Glomerular visceral epithelial cell (primary cell): Measurements from ENCODE around the gene DPEP1.
A peak's percentile ranks its signal among the peaks of the same experiment; 100 is the strongest.
"Not testable (repeated sequence)": the region's sequence is repeated elsewhere in the genome, so short reads cannot be mapped to it uniquely, and the experiment has no call there.

ENCODE experiments used
- DNase-seq: peaks from one replicate; pipeline ENCODE4 v3.0.0-alpha.2; 2016; ENCODE audit errors: extremely low spot score

DPEP1 gene

DNA sequence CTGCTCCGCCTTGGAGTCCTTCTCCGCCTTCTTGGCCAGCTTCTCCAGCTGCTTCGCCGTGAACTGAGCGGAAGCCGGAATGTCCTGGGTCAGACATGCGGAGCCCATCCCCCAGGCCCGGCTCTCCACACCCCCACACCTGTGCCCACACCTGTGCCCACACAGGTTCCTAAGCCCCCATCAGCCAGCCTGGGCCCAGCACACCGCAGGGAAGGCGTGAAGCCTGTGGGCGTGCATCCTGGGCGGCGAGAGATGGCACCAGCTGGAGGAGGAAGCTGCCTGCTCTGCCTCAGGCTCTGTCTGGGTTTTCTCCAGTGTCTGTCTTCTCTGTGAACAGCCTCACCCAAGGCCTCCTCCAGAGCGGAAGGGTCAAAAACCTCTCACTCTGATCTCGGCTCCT is 38.1 kb downstream of the DPEP1 start:
- DNase-seq: no peak

DNA sequence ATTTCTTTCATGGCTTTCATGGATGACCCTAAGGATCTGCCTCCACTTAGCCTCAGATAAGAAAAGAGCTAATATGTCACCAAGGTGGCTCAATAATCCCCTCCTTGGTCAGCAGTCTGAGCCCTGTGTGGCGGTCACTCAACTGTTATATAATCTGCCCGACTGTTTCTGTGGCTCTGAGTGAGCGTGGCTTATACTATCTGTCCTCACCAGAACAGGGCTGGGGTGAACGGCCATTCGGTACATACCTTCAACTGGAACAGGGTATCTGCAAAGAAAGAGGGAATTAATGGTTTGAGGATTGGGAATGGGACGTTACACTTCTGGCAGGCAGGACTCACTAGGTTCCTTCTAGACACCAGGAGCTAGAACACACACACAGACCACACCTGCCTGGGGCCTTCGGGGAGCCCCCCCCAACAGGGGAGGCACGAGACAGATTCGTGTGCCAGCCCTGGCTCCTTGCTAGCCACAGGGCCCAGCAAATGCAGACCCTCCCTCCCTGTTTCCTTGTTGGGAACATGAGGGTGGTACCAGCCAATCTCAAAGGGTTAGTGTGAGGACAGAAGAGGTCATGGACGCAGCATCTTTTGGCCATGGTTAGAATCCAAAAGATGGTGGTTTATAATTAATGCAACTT is 40.3 kb downstream of the DPEP1 start:
- no peak for DNase-seq

DNA sequence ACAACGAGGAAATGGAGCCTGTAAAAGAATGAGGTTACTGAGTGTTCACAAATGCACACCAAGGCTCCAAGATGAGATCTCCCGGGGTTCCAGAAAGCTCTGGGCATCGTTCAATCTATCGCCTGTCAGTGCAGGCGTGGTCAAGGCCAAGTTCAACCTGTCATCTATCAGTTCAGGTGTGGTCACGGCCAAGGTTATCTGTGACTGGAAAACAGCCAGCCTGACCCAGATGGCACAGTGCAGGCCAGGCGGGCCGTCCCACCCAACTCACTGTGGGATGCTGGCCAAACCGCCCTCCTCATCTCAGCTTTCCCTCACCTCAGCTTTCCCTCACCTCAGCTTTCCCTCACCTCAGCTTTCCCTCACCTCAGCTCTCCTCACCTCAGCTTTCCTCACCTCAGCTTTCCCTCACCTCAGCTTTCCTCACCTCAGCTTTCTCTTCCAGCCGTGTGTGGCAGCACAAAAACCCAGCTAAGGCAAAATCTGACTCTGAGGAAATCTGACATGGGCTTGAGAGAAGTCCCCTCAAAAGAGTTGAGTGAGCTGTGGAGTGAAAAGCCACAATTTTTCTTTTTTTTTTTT is 41.7 kb downstream of the DPEP1 start:
- DNase-seq: no peak

- DNase-seq: no peak
Measured at GRCh38 chr16:89656435-89657121, 43.1 kb downstream of the DPEP1 start.

DNA sequence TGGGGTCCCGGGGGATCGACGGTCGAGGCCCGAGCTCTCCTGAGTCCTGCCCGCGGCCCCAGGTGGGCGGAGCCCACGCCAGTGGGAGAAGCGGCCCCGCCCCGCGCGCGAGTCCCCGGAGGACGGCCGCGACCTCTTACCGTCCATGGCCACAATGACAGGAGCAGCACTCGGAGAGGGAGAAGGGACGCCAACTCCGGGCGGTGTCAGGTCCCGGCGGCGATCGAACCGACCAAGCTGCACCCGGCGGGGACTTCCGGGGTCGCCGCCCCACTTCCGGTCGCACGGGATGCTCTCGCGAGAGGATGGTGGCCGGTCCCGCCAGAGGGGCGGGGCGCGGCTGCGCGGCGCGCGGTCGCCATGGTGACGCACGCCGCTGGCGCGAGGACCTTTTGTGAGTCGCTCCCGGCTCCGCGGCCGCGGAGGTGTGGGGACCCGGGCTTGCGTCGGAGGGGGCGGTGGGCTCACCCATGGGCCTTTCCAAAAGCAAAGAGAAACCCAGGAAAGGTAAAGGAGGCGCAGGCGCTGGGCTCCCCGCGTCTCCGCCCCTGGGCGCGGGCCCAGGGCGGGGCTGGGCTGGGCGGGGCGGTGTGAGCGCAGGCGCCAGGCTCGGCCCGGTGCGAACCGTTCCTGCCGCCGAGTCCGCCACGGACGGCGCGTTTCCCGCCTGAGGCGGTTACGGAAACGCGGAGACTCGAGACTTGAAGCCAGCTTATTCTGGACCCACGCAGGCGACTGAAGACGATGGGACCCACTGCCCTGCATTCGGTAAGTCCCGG is 44.2 kb downstream of the DPEP1 start, which contains the start of the genes CHMP1A and SPATA33:
TSS of gene CHMP1A (minus strand) at position 267 of the 779 bp plus-strand sequence. CDS start at position 147, 120 bp downstream.
TSS of gene SPATA33 (plus strand) at position 395 of the 779 bp plus-strand sequence. CDS start at position 471, 76 bp downstream.
- peak; percentile 86 for DNase-seq

DNA sequence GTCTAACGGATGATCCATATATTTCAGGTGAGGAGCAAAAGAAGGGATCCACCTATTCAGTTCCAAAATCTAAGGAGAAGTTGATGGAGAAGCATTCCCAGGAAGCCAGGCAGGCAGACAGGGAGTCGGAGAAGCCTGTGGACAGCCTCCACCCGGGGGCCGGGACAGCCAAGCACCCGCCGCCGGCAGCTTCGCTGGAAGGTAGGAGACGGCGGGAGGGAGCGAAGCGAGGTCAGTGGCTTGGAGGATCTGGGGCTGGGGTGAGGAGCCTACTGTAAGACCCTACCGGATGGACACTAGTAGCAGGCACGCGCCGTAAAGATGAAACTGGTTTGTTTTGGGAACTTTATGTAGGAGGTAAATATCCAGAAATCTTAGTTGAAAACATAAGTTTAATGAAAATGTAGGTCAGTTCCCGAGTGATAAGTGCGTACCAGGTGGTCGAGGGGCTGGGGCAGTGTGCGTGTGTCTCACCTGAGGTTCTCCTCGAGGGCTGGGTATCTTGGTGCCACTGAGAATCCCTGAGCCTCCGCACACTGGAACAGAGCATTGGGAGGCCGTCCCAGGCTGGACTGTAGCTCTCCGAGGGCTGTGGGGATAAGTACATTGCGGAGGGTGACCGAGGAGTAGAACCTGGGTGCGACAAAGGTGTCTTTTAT is 44.9 kb downstream of the DPEP1 start:
- DNase-seq: peak; percentile 24

DNA sequence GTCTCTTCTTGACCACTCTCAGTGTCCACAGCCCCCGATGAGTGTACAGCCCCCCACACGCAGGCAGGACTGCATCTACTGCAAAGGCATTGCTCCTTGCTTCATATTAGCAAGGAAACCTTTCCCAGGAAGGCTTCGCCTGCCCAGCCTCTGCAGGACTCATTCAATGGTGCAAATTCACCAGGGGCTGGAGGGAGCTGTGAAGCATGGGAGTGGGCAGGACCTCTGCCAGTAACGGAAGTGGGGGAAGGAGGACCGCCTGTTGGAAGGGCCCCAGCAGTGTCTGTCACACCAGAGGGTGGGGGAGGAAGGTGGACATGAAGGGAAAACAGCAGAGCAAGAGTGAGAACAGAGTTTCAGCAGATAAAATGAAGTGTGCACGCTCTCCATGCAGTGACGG is 46.7 kb downstream of the DPEP1 start:
- DNase-seq: no peak

GRCh38 chr16:89661215-89661614 is 47.8 kb downstream of the DPEP1 start:
- no peak for DNase-seq

DNA sequence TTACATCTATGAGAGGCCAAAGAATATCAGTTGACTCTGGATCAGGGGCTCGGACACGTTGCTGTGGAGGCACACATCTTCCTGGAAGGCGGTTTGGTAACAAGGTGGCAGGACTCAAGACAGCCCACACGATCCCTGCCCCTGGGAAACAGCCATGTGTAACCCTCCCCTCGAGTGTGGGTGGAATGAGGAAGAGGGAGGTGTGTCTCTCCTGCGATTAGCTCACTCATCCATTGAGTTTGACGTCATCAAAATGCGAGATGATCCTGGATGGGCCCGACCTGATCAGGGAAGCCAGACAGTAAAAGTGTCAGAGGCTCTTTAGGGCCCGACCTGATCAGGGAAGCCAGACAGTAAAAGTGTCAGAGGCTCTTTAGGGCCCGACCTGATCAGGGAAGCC is 50.8 kb downstream of the DPEP1 start:
- not testable (repeated sequence) for DNase-seq

- DNase-seq: not testable (repeated sequence)
Measured at GRCh38 chr16:89667000-89667399, 53.6 kb downstream of the DPEP1 start.

DNA sequence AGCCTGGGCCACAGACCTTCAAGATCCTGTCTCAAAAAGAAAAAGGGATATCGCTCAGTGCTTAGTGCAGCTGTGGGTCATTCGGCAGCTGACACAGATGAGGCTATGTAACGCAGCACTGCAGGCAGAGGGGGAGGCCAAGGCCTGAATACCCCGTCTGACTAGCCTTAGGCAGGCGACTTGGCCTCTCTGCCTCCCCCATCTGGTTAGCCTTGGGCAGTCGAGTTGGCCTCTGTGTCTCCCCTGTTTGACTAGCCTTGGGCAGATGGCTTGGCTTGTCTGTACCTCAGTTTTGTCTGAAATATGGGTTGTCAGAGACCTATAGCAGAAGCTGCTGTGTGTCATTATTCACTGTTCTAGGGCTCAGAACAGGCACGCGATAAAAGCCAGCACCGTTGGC is 54.2 kb downstream of the DPEP1 start:
- no peak for DNase-seq

- no peak for DNase-seq
Measured at GRCh38 chr16:89668790-89669158, 55.3 kb downstream of the DPEP1 start.

DNA sequence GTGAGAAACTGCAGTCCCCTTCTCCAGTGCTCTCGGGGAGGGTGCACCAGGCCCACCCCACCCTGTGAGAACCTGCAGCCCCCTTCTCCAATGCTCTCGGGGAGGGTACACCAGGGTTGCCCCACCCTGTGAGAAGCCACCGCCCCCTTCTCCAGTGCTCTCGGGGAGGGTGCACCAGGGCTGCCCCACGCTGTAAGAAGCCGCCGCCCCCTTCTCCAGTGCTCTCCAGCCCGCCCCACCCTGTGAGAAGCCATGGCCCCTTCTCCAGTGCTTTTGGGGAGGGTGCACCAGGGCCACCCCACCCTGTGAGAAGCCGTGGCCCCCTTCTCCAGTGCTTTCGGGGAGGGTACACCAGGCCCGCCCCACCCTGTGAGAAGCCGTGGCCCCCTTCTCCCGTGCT is 56.3 kb downstream of the DPEP1 start:
- no peak for DNase-seq

DNA sequence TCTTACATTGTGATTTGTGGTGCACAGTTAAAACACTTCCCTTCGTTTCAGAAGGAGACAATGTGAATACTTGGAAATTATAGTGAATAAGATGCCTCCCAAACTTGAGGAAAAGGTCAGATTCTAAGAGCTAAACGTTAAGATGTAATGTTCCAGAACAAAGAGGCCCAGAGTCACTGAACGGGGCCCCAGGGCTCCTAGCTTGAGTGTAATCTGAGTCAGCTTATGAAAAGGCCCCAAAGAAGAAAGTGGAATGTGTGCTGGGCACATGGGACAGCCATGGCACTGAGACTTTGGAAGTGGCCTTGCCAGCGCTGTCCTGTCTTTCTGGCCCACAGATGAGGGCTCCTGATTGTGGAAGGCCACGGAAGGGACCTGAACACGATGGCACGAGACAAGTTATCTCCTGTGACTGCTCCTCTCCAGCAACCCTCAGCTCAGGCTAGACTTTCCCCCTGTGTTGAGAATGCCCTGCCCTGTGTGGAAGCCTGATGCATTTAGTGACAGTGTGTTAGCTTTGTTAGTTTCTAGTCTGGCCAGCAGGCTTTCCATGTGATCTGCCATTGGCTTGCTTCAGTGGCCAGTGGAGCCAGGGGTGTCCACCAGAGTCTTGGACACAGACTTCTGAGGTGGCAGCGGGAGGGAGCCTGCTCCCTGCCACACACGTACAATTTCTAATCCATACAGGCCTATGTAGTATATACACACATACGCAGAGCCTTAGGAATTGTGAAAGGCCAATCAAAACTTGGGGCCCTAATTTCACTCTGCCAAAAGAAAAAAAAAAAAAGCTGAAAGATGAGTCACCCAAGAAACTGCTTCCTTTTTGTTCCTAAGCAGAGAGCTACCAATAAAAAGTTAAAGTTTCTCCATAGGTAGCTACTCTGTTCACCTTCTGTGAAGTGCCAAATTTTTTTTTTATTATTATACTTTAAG is 57.3 kb downstream of the DPEP1 start:
- no peak for DNase-seq

DNA sequence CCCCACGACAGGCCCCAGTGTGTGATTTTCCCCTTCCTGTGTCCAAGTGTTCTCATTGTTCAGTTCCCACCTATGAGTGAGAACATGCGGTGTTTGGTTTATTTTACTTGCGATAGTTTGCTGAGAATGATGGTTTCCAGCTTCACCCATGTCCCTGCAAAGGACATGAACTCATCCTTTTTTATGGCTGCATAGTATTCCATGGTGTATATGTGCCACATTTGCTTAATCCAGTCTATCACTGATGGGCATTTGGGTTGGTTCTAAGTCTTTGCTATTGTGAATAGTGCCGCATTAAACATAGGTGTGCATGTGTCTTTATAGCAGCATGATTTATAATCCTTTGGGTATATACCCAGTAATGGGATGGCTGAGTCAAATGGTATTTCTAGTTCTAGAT is 58.1 kb downstream of the DPEP1 start:
- not testable (repeated sequence) for DNase-seq

GRCh38 chr16:89672177-89672941 is 58.9 kb downstream of the DPEP1 start:
- no peak for DNase-seq

DNA sequence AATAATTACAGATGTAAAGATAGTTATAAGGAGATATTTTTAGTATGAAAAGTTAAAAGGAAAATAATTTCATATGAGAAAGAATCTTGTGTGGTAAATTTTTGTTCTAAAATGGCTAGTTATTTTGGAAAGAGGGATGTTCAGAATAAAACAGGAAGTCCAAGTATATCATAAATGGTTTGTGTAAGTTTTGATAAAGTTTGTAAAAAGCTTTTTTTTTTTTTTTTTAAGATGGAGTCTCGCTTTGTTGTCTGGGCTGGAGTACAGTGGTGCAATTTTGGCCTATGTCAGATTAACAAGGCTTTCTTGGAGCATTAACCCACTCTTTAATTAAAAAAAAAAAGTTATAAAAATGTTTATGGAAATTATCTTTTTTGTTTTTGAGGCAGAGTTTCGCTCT is 64.8 kb downstream of the DPEP1 start:
- no peak for DNase-seq

GRCh38 chr16:89685916-89686315 is 72.5 kb downstream of the DPEP1 start:
- DNase-seq: no peak

- DNase-seq: peak; percentile 89
Measured at GRCh38 chr16:89686520-89687091, 73.2 kb downstream of the DPEP1 start, which contains the start of gene CDK10. CDK10 (plus strand) TSS chr16:89686689; CDS start chr16:89686711, 22 bp downstream.
